Esophagus squamous epithelium (tissue), 4 donors: Measurements from ENCODE around the gene SERPINI1.

Source experiments
- POLR2A ChIP-seq, 4 donors: fragments of 450-650 bp; IDR thresholded peaks; one replicate each; pipeline ENCODE4 v1.6.1; 2017; ENCODE audit warnings: antibody characterized with exemption in 4 of 4, mild to moderate bottlenecking in 4 of 4, moderate library complexity in 3 of 4
- TF ChIP-seq, protein P1 (sequence below), 6 experiments: fragments of 450-650 bp in 4 of 6; fragments of 200-600 bp in 2 of 6; sonication (generic) in 2 of 6; IDR thresholded peaks; one replicate each; pipeline ENCODE4 v1.5.1; 2016 to 2019; ENCODE audit warnings: antibody characterized with exemption in 6 of 6, mild to moderate bottlenecking in 4 of 6, moderate library complexity in 4 of 6

DNA sequence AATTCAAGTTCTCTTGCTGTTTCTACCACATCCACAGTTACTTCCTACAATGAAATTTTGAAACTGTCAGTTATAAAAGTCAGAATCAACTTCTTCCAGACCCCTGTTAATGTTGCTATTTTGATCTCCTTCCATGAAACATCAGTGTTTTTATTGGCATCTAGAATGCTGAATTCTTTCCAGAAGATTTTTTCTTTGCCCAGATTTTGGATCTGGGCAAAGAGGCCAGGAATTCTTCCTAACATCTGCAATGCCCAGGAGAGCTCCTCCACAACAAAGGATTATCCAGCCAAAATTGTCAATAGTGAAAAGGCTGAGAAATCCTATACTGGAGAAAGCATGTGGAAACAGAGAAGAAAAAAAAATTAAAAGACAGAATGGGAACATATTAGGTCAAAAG lies 75.5 kb downstream of the SERPINI1 start:
- TF ChIP-seq, protein P1, sequence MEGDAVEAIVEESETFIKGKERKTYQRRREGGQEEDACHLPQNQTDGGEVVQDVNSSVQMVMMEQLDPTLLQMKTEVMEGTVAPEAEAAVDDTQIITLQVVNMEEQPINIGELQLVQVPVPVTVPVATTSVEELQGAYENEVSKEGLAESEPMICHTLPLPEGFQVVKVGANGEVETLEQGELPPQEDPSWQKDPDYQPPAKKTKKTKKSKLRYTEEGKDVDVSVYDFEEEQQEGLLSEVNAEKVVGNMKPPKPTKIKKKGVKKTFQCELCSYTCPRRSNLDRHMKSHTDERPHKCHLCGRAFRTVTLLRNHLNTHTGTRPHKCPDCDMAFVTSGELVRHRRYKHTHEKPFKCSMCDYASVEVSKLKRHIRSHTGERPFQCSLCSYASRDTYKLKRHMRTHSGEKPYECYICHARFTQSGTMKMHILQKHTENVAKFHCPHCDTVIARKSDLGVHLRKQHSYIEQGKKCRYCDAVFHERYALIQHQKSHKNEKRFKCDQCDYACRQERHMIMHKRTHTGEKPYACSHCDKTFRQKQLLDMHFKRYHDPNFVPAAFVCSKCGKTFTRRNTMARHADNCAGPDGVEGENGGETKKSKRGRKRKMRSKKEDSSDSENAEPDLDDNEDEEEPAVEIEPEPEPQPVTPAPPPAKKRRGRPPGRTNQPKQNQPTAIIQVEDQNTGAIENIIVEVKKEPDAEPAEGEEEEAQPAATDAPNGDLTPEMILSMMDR (IDR thresholded peaks at IDR 0.05): no peak
- no peak for TF ChIP-seq POLR2A (IDR thresholded peaks at IDR 0.05)
